ENCODE results near the gene SBF2. TPM values are rescaled to one million over a fixed set of nuclear protein-coding genes. Genes with fewer than 3 reads are reported as not detected.
"Not testable (repeated sequence)": the region's sequence is repeated elsewhere in the genome, so short reads cannot be mapped to it uniquely, and the experiment has no call there.

Gene SBF2
- total RNA-seq, 4 donors from 2014 or later = 29.7 to 60.4 (median 36.0) TPM

GRCh38 chr11:9936754-9937153 is 357.3 kb downstream of the SBF2 start:
- intact Hi-C loops (cut with DNase I; ENCODE audit: low total_unique reads) = no loop called here
- DNase-seq (ENCODE audit: low spot score in 2 of 2) = no peak
- TF ChIP-seq, protein P1, sequence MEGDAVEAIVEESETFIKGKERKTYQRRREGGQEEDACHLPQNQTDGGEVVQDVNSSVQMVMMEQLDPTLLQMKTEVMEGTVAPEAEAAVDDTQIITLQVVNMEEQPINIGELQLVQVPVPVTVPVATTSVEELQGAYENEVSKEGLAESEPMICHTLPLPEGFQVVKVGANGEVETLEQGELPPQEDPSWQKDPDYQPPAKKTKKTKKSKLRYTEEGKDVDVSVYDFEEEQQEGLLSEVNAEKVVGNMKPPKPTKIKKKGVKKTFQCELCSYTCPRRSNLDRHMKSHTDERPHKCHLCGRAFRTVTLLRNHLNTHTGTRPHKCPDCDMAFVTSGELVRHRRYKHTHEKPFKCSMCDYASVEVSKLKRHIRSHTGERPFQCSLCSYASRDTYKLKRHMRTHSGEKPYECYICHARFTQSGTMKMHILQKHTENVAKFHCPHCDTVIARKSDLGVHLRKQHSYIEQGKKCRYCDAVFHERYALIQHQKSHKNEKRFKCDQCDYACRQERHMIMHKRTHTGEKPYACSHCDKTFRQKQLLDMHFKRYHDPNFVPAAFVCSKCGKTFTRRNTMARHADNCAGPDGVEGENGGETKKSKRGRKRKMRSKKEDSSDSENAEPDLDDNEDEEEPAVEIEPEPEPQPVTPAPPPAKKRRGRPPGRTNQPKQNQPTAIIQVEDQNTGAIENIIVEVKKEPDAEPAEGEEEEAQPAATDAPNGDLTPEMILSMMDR (IDR thresholded peaks at IDR 0.05) = no peak
- TF ChIP-seq POLR2A (IDR thresholded peaks at IDR 0.05) = no peak
- H3K4me3 ChIP-seq (ENCODE audit: low read depth, poor library complexity, severe bottlenecking) = no peak overlapping the region

- intact Hi-C loops (cut with DNase I; ENCODE audit: low total_unique reads); H3K4me3 ChIP-seq (ENCODE audit: low read depth, poor library complexity, severe bottlenecking); DNase-seq (ENCODE audit: low spot score in 2 of 2): not testable (repeated sequence)
- 95 to 97% methylated on average over 2 of the region's 2 CpGs for WGBS, 2 donors
Observed at GRCh38 chr11:9932843-9933242, 361.2 kb downstream of the SBF2 start.

GRCh38 chr11:9930562-9931331 is 363.3 kb downstream of the SBF2 start:
- H3K4me3 ChIP-seq (ENCODE audit: low read depth, poor library complexity, severe bottlenecking); DNase-seq (ENCODE audit: low spot score in 2 of 2); intact Hi-C loops (cut with DNase I; ENCODE audit: low total_unique reads): not testable (repeated sequence)
- WGBS, 2 donors = 88 to 93% methylated on average over 14 of the region's 14 CpGs

GRCh38 chr11:9927670-9928069 is 366.3 kb downstream of the SBF2 start:
- intact Hi-C loops (cut with DNase I; ENCODE audit: low total_unique reads) = no loop called here
- DNase-seq (ENCODE audit: low spot score in 2 of 2) = no peak
- TF ChIP-seq POLR2A (IDR thresholded peaks at IDR 0.05) = no peak
- TF ChIP-seq, protein P1 (IDR thresholded peaks at IDR 0.05) = no peak
- 100% methylated on average over 1 of the region's 1 CpG for WGBS, 2 donors
- H3K4me3 ChIP-seq (ENCODE audit: low read depth, poor library complexity, severe bottlenecking) = no peak overlapping the region

DNA sequence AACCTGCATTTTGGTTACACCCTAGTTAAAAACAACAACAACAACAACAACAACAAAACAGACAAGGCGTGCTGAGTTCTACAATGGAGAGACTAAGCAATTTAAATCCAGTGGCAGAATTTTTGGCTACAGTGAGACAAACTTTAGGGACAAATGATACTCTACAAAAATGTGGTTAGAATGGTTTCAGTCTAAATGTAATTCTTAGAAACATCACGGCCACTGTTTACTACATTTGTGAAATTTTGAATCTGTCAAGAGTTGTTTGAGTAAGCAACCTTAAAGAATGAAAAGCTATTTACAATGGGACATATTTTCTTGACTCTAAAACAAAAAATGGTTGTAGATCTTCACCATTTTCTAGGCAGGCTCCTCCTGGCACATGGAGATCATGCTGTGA is 370.7 kb downstream of the SBF2 start:
- 65 to 73% methylated on average over 2 of the region's 2 CpGs for WGBS, 2 donors

DNA sequence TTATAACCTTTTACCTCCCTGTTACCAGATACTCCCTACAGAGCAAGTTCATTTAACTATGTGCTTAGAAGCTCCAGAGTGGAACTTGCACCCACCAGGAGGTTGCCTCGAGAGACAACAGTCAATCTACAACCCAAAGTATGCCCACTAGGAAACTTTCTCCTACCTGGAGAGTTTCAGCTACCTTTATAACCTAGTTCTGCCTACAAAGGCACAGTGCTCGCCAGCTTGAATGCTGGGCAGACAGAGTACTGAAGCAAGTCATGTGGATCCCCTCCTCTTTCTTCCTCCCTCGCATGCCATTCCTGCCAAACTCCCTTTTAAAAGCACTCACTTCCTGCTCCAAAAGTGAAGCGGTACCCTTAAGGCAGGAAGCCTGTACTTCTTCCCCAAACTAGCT is 371.2 kb downstream of the SBF2 start:
- TF ChIP-seq, protein P1 (IDR thresholded peaks at IDR 0.05) = no peak
- TF ChIP-seq POLR2A (IDR thresholded peaks at IDR 0.05) = no peak
- 28 to 41% methylated on average over 4 of the region's 4 CpGs for WGBS, 2 donors
- no peak overlapping the region for H3K4me3 ChIP-seq (ENCODE audit: low read depth, poor library complexity, severe bottlenecking)
- intact Hi-C loops (cut with DNase I; ENCODE audit: low total_unique reads) = no loop called here
- DNase-seq (ENCODE audit: low spot score in 2 of 2) = no peak

More for the DNA sequence above, 370.7 kb downstream of the SBF2 start:
- no peak for TF ChIP-seq POLR2A (IDR thresholded peaks at IDR 0.05)
- TF ChIP-seq, protein P1 (IDR thresholded peaks at IDR 0.05) = no peak
- no peak overlapping the region for H3K4me3 ChIP-seq (ENCODE audit: low read depth, poor library complexity, severe bottlenecking)
- no peak for DNase-seq (ENCODE audit: low spot score in 2 of 2)
- intact Hi-C loops (cut with DNase I; ENCODE audit: low total_unique reads) = no loop called here

DNA sequence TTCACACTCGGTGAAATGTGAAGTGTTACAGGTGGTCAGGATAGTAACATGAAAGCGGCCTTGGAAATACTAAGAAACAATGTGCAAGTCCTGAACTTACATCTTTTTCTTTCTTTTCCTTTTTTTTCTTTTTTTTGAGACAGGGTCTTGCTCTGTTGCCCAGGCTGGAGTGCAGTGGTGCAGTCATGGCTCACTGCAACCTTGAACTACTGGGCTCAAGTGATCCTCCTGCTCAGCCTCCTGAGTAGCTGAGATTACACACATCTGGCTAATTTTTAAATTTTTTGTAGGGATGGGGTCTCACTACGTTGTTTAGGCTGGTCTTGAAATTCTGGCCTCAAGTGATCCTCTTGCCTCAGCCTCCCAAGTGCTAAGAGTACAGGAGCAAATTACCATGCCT is 377.5 kb downstream of the SBF2 start:
- DNase-seq (ENCODE audit: low spot score in 2 of 2) = no peak
- intact Hi-C loops (cut with DNase I; ENCODE audit: low total_unique reads) = no loop called here
- no peak overlapping the region for H3K4me3 ChIP-seq (ENCODE audit: low read depth, poor library complexity, severe bottlenecking)
- 94 to 98% methylated on average over 3 of the region's 3 CpGs for WGBS, 2 donors
- TF ChIP-seq, protein P1 (IDR thresholded peaks at IDR 0.05) = no peak
- no peak for TF ChIP-seq POLR2A (IDR thresholded peaks at IDR 0.05)

Measured in lower leg skin (tissue), 4 donors.